Liver (tissue), 9 donors: ENCODE results near the gene RANBP17. TPM values are rescaled to one million over a fixed set of nuclear protein-coding genes. Genes with fewer than 3 reads are reported as not detected.

Experiments used
- DNase-seq: peaks from one replicate; pipeline ENCODE4 v3.0.0-alpha.2; 2017; ENCODE audit warnings: low spot score
- H3K27ac ChIP-seq, 2 donors: one replicate each; pipeline ENCODE4 v1.7.0; 2013; ENCODE audit warnings: inconsistent platforms in 2 of 2, low read length in 2 of 2, control low read depth in 1 of 2, low read depth in 1 of 2, mild to moderate bottlenecking in 1 of 2
- H3K27me3 ChIP-seq, 4 donors: one replicate each; pipeline versions ENCODE4 v1.6.1 to v1.7.0; 2013; ENCODE audit warnings: low read length in 3 of 4, inconsistent platforms in 1 of 4, mild to moderate bottlenecking in 1 of 4, moderate library complexity in 1 of 4; ENCODE audit not compliant: control insufficient read depth in 4 of 4, insufficient read depth in 4 of 4
- H3K36me3 ChIP-seq, 4 donors: one replicate each; pipeline versions ENCODE4 v1.6.1 to v1.7.0; 2013; ENCODE audit warnings: low read length in 3 of 4, mild to moderate bottlenecking in 3 of 4, low read depth in 1 of 4, moderate library complexity in 1 of 4; ENCODE audit not compliant: control insufficient read depth in 4 of 4, insufficient read depth in 3 of 4
- H3K4me1 ChIP-seq, 4 donors: one replicate each; pipeline versions ENCODE4 v1.6.1 to v1.7.0; 2013; ENCODE audit warnings: low read length in 3 of 4, mild to moderate bottlenecking in 3 of 4, moderate library complexity in 1 of 4; ENCODE audit not compliant: control insufficient read depth in 4 of 4, insufficient read depth in 4 of 4
- H3K4me3 ChIP-seq, 3 donors: one replicate each; pipeline versions ENCODE4 v1.6.1 to v1.7.0; 2013; ENCODE audit warnings: low read length in 3 of 3, control low read depth in 1 of 3, low read depth in 1 of 3, mild to moderate bottlenecking in 1 of 3
- H3K9ac ChIP-seq, 2 donors: one replicate each; pipeline ENCODE4 v1.7.0; 2013; ENCODE audit warnings: low read length in 2 of 2, mild to moderate bottlenecking in 2 of 2, moderate library complexity in 2 of 2, control low read depth in 1 of 2, low read depth in 1 of 2
- H3K9me3 ChIP-seq, 4 donors: one replicate each; pipeline versions ENCODE4 v1.6.1 to v1.7.0; 2013; ENCODE audit warnings: low read length in 3 of 4; ENCODE audit not compliant: control insufficient read depth in 4 of 4
- GABPA ChIP-seq, 2 donors: IDR thresholded peaks in 1 of 2; conservative IDR thresholded peaks in 1 of 2; 2 replicates each; pipeline ENCODE4 v1.6.1; 2016; ENCODE audit warnings: antibody characterized with exemption in 2 of 2, mild to moderate bottlenecking in 1 of 2, moderate library complexity in 1 of 2
- HNF4A ChIP-seq, 2 donors: conservative IDR thresholded peaks; 2 replicates each; pipeline ENCODE4 v1.6.1; 2016; ENCODE audit warnings: antibody characterized with exemption in 2 of 2, mild to moderate bottlenecking in 2 of 2
- HNF4G ChIP-seq: IDR thresholded peaks from 2 replicates; pipeline ENCODE4 v1.6.1; 2016; ENCODE audit warnings: antibody characterized with exemption
- JUND ChIP-seq, 2 donors: IDR thresholded peaks; 2 replicates each; pipeline ENCODE4 v1.6.1; 2016; ENCODE audit warnings: antibody characterized with exemption in 2 of 2
- NR2F2 ChIP-seq: IDR thresholded peaks from 2 replicates; pipeline ENCODE4 v1.6.1; 2016; ENCODE audit warnings: antibody characterized with exemption
- RAD21 ChIP-seq, 2 donors: IDR thresholded peaks; 2 replicates each; pipeline ENCODE4 v1.6.1; 2016; ENCODE audit warnings: antibody characterized with exemption in 2 of 2, mild to moderate bottlenecking in 2 of 2
- SP1 ChIP-seq: IDR thresholded peaks from 2 replicates; pipeline ENCODE4 v1.6.1; 2018; ENCODE audit warnings: antibody characterized with exemption, mild to moderate bottlenecking
- TAF1 ChIP-seq: conservative IDR thresholded peaks from 2 replicates; pipeline ENCODE4 v1.6.1; 2016; ENCODE audit warnings: antibody characterized with exemption, mild to moderate bottlenecking
- WGBS: extraction: QIAGEN DNeasy Blood & Tissue Kit; methylation state at CpG from one replicate; pipeline ENCODE4 v1.1.7; 2013; 5-methylcytosine and 5-hydroxymethylcytosine counted together
- polyA plus RNA-seq, 2 donors: library from polyadenylated mRNA; stranded (reverse) in 1 of 2; unstranded in 1 of 2; fragments of 200-250 nt in 1 of 2; fragments of >200 nt in 1 of 2; fragmentation: Nextera tagmentation in 1 of 2; extraction: Ambion mirVana in 1 of 2; gene quantifications; one replicate each; pipeline versions ENCODE4 v1.2.1 to v1.2.3, GENCODE V29; 2013 to 2015
- total RNA-seq, 2 donors: library from RNA; depleted of rRNA; stranded (reverse); fragments of >200 nt; gene quantifications; one replicate each; pipeline ENCODE4 v1.2.3, GENCODE V29; 2014
- TF ChIP-seq, protein P1 (sequence below): fragments of 150-350 bp; IDR thresholded peaks from 2 replicates; pipeline ENCODE4 v1.5.1; 2017; ENCODE audit warnings: improper control_type of control experiment, low read depth, low read length; ENCODE audit not compliant: missing input control
- TF ChIP-seq, protein P2 (sequence below): IDR thresholded peaks from 2 replicates; pipeline ENCODE4 v1.6.1; 2016; ENCODE audit warnings: antibody characterized with exemption
- TF ChIP-seq, protein P3 (sequence below): IDR thresholded peaks from 2 replicates; pipeline ENCODE4 v1.6.1; 2016; ENCODE audit warnings: antibody characterized with exemption
- donor health status: healthy.
- donor health status: healthy.
- donor health status: healthy.
- donor health status: healthy.
- donor health status: healthy.

The RANBP17 gene
- total and polyA plus RNA-seq, 4 donors = 0.83 to 10.8 (median 7.9) TPM

DNA sequence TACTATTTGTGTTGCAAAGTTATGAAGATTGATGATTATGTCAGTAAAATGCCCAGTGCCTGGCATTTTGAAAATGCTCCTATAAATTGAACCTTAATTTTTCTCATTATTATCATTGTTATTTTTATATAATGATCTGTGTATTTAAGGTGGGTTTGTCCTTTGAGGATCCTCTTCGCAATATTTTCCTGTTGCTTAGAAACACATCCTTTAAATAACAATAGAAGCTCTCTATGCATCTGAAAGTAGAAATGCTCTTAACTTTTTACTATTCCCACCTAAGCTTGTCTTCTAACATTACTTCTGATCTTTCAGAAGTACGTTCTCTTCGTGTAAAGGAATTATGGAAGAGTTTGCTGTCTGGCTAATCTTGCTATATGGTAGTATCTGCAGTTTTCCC is 232.5 kb downstream of the RANBP17 start (continued):
- TF ChIP-seq GABPA (IDR thresholded peaks at IDR 0.05 in 1 of 2, conservative IDR thresholded peaks at IDR 0.05 in 1 of 2) = no peak

DNA sequence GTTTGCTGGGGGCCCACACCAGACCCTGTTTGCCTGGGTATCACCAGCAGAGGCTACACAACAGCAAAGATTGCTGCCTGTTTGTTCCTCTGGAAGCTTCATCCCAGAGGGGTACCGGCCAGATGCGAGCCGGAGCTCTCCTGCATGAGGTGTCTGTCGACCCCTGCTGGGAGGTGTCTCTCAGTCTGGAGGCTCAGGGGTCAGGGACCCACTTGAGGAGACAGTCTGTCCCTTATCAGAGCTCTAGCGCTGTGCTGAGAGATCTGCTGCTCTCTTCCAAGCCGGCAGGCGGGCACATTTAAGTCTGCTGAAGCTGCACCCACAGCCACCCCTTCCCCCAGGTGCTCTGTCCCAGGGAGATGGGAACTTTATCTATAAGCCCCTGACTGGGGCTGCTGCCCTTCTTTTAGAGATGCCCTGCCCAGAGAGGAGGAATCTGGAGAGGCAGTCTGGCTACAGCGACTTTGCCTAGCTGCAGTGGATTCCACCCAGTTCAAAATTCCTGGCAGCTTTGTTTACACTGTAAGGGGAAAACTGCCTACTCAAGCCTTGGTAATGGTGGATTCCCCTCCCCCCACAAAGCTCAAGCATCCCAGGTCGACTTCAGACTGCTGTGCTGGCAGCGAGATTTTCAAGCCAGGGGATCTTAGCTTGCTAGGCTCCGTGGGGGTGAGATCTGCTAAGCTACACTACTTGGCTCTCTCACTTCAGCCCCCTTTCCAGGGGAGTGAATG is 241.2 kb downstream of the RANBP17 start:
- no peak for TF ChIP-seq JUND (IDR thresholded peaks at IDR 0.05)
- TF ChIP-seq, protein P1, sequence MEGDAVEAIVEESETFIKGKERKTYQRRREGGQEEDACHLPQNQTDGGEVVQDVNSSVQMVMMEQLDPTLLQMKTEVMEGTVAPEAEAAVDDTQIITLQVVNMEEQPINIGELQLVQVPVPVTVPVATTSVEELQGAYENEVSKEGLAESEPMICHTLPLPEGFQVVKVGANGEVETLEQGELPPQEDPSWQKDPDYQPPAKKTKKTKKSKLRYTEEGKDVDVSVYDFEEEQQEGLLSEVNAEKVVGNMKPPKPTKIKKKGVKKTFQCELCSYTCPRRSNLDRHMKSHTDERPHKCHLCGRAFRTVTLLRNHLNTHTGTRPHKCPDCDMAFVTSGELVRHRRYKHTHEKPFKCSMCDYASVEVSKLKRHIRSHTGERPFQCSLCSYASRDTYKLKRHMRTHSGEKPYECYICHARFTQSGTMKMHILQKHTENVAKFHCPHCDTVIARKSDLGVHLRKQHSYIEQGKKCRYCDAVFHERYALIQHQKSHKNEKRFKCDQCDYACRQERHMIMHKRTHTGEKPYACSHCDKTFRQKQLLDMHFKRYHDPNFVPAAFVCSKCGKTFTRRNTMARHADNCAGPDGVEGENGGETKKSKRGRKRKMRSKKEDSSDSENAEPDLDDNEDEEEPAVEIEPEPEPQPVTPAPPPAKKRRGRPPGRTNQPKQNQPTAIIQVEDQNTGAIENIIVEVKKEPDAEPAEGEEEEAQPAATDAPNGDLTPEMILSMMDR = no peak
- TF ChIP-seq, protein P2, sequence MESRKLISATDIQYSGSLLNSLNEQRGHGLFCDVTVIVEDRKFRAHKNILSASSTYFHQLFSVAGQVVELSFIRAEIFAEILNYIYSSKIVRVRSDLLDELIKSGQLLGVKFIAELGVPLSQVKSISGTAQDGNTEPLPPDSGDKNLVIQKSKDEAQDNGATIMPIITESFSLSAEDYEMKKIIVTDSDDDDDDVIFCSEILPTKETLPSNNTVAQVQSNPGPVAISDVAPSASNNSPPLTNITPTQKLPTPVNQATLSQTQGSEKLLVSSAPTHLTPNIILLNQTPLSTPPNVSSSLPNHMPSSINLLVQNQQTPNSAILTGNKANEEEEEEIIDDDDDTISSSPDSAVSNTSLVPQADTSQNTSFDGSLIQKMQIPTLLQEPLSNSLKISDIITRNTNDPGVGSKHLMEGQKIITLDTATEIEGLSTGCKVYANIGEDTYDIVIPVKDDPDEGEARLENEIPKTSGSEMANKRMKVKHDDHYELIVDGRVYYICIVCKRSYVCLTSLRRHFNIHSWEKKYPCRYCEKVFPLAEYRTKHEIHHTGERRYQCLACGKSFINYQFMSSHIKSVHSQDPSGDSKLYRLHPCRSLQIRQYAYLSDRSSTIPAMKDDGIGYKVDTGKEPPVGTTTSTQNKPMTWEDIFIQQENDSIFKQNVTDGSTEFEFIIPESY = no peak
- no peak for TF ChIP-seq TAF1
- no peak for TF ChIP-seq RAD21 (IDR thresholded peaks at IDR 0.05)
- no peak for TF ChIP-seq NR2F2
- Histone ChIP-seq H3K36me3 (no peaks in the 10 kb centered on the region), H3K9me3 (no peaks in the 10 kb centered on the region), H3K27me3 (no peaks in the 10 kb centered on the region), H3K27ac (no peak overlapping the region), H3K9ac (no peak overlapping the region), H3K4me3 (no peak overlapping the region), H3K4me1 (no peaks in the 10 kb centered on the region)
- no peak for DNase-seq
- WGBS = 86% methylated on average over 11 of the region's 11 CpGs

DNA sequence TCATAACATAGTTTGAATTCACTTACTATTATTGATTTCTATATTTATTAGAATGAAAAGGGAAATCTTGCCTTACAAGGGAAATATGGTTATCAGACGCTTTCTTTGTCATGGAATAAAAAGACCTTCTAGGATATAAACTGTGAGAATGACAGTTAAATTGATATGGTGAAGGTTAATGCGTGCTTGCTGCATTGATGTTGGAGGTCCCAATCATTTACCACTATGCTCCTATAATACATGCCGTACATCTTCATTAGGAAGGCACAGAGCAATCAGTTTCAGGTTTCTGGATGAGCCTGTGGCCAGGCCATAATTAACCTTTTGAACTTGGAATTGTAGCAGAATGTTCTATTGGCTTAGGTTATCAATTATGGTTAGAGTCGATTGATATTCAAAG is 245.9 kb downstream of the RANBP17 start:
- Histone ChIP-seq H3K36me3 (no peaks in the 10 kb centered on the region), H3K27me3 (no peaks in the 10 kb centered on the region), H3K9ac (no peak overlapping the region), H3K9me3 (no peaks in the 10 kb centered on the region), H3K4me1 (no peaks in the 10 kb centered on the region), H3K4me3 (no peak overlapping the region), H3K27ac (no peak overlapping the region)
- TF ChIP-seq, protein P3, sequence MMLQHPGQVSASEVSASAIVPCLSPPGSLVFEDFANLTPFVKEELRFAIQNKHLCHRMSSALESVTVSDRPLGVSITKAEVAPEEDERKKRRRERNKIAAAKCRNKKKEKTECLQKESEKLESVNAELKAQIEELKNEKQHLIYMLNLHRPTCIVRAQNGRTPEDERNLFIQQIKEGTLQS = no peak
- TF ChIP-seq TAF1 (no peak), HNF4A (conservative IDR thresholded peaks at IDR 0.05) (no peak), HNF4G (no peak), GABPA (IDR thresholded peaks at IDR 0.05 in 1 of 2, conservative IDR thresholded peaks at IDR 0.05 in 1 of 2) (no peak), SP1 (no peak), RAD21 (IDR thresholded peaks at IDR 0.05) (no peak), NR2F2 (no peak)
- TF ChIP-seq, protein P2 = no peak
- WGBS = 93% methylated on average over 4 of the region's 4 CpGs
- no peak for DNase-seq
